HG02870 (cell line): ENCODE results near the gene DDA1.

Experiments
- ATAC-seq: cut with Tn5 transposase; IDR thresholded peaks from one replicate; pipeline ENCODE4 v1.9.1; 2021; ENCODE audit warnings: mild to moderate bottlenecking, moderate library complexity; ENCODE audit not compliant: unreplicated experiment

Gene DDA1

DNA sequence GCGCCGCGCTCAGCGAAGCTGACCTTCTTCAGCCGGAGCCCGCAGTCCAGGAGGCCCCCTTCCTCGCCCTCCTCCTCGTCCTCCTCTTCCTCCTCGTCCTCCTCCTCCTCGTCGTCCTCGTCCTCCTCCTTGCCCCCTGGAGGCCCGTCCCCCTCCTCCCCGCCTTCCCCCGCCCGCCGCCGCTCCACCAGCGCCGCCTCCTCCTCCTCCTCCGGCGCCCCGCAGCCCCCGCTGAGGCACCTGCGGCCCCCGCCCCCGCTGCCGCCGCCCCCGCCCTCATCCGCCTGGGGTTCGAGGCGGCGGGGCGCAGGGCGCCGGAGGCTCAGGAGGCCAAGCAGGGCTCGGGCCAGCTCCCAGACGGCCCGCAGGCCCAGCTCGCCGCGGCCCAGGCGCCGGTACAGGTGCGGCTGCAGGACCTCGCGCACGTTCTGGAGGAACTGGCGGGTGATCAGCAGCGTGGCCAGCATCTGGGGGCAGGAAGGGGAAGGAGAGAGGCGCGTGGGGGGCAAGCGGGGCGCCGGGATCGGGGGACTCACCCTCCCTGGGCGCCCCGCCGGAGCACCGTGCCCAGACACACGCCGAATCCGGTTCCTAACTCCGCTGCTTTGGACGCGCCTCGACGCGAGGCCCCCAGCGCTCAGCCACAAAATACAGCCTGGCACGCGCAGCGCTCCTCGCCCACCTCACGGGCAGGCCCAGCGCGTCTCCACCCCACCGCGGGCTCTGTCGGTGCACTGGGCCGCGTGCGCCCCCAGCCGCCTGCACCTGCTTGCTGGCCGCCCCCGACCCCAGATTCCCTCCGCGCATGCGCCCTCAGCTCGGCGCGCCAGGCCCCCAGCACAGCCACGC is 19.4 kb downstream of the DDA1 start:
- ATAC-seq: no peak

DNA sequence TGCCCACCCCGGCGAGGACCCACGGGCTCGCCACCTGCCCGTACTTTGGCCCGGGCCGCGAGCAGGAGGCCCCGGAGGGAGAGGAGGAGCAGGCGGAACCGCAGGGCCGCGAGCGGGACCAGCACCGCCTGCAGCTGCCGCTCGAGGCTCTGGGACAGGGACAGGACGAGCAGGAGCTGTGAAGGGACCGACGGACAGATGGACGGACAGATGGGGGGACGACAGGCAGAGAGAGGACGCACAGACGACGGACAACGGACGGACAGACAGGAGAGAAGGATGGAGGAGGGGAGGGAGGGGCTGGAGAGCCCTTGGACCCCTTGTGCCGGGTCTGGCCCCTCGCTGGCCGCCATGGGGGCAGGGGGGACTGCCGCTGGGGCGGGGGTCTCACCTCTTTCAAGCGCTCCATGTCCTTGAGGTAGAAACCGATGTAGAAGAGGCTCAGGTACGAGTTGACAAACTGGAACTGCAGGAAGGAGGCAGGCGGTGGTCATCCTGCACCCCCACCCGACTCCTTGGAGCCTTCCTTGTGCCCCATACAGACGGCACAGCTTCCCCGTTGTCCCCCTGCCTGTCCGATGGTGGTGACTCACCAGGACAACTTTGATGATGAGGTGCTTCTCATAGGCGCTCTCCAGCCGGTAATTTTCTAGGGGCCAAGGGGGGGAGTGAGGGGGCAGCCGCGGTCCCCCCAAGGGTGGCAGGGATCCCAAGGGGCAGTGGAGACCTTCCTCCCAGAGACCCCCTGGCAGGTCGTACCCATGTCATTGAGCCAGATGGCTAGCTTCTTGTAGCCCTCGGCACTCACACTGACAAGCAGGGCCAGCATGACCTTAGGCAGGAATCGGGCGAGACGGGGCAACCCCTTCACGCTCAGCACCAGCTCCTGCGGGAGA is 20.3 kb downstream of the DDA1 start:
- ATAC-seq: no peak

DNA sequence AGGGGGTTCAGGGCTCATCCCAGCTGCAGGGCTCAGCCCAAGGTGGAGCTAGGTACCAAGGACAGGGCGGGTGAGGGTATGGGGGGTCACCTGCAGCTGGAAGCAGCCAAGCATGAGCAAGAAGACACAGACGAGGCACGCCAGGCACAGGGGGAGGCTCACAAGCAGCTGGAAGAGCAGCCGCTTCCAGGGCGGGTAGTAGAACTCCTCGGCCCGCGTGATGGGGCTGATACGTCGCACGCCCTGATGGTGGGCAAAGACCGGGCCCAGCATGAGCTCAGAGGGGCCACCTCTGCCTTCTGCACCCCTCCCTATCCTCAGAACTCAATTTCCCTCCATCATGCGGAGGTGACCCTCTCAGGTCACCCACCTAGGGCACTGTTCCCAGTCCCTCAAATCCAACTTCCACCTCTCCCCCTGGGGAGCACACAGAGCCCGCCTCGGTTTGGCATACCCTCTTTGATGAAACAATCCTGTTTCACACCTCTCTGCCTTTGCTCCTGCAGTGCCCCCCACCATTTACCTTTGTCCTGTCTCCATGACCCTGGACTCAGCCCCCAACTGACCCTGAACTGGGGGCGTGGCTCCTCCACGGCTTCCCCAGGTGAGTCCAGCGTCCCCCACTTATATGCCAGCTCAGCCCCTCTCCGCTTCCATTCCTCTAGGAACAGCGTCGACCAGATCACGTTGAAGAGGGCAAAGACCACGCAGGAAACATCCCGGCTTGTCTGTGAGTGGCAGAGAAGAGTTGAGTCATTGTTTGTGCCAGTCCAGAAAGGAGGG is 21.1 kb downstream of the DDA1 start:
- no peak for ATAC-seq

DNA sequence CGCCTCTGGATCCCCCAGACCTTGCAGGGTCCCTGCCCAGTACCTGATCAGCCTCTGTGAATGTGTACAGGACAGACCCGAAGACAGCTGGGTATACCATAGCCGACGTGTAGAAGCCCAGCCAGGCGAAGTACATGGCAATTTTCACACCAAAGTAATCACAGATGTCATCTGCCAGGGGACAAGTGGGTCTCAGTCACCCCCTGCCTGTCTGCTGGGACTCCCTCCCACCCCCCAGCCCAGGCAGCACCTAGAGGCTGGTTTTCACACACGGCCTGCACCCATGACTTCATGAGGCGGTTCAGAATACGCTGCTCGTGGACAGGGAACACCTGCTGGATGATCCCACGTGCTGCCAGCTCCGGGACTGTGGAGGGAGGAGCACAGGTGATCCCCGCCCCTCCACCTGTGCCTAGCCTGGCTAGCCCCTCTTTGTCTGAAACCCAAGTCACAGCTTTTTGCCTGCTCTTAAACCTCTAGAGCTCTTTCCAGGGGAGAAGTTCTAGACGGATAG is 21.7 kb downstream of the DDA1 start:
- ATAC-seq: no peak

DNA sequence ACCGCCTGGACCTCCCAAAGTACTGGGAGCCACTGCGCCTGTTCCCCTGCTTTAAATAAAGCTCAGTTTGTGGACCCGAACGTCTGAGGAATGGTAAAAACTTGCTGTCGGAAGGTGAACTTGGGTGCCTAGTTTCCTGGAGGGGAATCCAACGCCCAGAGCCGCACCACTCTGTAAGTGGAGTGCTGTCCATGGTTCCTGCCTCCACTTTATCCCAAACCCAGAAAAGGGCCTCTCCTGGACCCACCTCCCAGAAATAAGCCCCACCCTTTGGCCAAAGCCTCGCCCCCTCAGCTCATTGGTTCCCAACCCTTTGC is 23.0 kb downstream of the DDA1 start:
- no peak for ATAC-seq

DNA sequence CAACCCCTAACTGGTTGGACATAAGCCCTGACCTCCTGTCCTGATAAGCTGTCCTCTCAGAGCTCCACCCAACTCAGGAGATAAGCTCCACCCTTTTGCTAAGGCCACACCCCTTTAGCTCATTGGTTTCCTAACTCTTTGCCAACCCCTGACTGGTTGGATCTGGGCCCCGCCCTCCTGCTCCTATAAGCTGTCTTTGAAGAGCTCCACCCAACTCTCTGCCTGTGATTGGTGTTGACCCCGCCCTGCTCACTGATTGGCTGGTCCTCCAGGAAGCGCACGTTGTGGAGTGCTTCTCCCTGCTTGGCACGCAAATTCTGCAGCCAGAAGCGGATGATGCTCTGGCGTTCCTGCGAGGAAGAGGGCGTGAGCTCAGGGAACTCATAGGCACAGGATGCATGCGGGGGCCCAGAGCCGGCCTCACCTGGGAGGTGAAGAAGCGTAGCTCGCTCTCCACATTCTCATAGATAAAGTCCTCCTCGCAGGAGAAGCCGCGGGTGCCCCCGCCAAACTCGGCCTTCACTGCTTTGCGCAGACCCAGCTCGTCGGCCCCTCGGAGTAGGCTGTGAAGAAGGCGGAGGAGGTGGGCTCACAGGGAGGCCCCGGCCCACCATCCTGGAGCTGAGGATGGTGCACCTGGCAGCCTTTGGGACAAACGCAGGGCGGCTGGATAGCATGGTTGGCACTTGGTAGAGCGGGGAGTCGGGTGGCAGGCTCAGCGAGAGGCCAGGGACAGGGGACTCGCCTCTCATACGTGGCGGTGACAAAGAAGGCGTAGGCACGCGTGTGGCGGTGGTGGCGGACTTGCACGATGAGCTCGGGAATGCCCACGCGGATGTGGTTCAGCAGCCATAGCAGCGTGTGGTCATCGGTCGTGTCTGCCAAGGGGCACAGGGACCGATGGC is 23.6 kb downstream of the DDA1 start:
- no peak for ATAC-seq

DNA sequence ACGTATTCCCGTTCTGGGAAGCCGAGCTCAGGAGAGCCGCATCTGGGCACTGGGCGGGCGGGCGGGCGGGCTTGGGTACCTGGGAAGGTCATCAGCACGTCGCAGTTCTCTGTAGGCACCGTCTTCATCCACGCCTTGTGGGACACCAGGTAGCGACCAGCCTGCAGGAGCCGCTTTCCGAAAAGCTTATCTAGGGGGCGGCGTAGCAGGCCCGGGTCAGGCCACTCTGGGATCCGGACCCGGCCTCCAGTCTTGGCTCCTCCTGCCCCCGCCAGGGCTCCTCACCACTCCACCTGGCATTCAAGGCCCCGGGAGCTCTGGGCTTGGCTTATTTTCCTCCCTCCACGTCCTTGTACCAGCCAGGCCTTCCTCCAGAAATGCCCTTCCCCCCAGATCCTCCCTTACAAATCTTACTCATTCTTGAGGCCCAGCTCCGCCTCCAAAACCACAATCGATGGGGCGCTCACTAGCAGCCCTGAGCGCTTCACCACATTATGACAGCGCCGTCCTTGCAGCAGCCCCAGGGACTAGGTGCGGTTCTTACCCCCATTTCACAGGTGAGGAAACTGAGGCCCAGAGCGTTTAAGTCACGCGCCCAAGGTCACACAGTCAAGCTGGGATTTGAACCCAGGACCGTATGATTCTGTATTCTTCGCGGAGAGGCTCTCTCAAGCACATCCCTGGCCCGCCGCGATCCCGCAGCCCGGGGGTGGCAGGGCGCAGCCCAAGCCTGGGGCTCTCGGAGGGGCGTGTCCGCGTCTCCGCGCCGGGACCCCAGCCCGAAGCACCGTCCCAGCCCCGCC is 24.4 kb downstream of the DDA1 start:
- no peak for ATAC-seq

DNA sequence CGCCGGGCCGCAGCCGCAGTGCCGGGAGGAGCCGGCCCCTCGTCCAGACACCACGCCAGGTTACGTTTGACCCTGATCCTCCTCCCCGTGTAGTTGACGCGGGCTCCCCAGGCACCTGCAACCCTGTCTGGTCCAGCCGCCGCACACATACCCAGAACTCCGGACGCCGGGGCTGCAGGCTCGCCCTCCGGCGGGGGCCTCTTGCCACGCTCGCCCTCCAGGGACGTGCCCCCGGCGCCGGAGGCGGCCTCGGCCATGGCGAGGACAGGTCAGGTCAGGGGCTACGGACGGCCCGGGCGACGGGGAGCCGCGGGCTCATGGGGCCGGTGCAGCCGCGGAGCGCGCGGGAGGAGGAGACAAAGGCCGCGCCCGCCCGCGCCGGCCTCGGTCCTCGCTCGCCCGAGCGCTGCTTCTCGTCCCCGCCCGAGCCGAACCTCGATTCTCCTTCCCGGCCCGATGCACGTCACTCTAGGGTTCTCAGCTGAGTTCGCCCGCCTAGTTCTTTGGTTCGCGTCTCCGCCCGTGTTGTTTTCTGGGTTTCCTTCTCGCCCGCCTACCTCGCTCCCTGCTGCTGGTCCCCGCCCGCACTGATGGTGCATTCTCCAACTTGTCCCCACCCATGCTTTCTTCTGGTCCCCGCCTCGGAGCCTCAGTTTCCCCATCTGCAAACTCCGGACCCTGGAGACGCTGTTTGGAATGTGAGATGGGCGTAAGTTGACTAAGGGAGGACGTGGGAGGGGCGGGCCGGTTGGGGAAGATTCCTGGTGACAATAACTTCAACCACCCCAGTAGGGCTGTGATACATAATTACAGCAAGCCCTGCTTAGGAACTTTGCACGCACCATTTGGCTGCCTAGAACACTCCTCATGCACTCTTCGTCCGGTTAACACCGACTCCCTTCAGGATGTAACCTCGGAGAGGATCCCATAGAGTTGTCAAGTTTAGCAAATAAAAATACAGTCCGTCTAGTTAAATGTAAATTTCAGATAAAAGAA is 25.3 kb downstream of the DDA1 start, which contains the start of gene ANO8:
TSS of gene ANO8 (minus strand) at position 442 of the 996 bp plus-strand sequence. CDS start at position 257, 185 bp downstream.
- peak; percentile 33 for ATAC-seq

DNA sequence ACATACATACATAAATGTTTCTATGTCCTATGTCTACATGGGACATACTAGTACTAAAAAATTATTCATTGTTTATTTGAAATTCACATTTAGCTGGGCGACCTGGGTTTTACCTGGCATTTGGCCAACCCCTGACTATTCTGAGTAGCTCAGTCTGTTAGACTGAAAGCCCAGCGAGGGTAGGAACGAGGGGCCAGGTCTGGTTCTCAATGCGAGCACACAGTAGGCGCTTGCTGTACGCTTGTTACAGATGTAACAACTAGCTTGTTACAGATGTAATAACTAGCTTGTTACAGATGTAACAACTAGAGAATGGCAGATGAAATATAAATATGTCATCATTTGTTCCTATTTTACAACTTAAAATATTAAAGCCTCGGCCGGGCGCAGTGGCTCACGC is 26.2 kb downstream of the DDA1 start:
- no peak for ATAC-seq

DNA sequence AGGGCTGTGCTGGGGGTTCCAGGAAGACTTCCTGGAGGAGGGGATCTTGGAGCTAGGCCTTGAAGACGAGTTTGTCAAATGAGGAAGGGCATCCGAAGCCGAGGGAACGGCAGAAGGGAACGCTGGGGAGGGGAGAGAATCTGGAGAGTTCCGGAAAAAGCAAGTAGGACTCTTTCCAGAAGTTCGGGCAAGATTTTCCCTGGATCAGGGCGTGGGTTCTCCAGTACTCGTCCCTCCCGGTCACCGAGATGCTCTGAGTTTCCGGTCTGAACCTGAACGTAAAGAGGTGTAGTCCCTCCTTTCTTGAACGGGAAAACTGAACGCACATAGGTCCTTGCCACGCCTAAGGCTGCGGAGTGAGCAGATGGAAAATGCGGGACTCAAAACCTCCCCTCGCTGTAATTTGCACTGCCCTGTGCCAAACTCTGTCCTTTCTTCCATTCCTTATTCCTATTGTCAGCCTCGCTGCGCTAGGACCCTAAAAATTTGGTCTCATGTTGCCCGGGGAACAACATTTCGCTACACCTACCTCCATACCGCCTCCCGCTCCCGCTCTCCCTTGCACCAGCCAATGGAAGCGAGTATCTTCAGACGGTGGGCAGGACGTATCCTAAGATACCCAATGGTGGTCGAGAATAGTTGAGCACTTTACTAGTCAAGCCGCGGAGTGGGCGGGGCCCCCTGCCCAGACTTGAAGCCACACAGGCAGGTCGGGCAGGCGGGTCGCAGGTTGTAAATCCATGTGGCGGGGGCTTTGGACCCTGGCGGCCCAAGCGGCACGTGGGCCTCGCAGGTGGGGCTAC is 27.7 kb downstream of the DDA1 start, which contains the start of gene GTPBP3:
TSS of gene GTPBP3 (plus strand) at position 682 of the 803 bp plus-strand sequence. CDS start at position 741, 59 bp downstream.
- peak; percentile 78 for ATAC-seq

DNA sequence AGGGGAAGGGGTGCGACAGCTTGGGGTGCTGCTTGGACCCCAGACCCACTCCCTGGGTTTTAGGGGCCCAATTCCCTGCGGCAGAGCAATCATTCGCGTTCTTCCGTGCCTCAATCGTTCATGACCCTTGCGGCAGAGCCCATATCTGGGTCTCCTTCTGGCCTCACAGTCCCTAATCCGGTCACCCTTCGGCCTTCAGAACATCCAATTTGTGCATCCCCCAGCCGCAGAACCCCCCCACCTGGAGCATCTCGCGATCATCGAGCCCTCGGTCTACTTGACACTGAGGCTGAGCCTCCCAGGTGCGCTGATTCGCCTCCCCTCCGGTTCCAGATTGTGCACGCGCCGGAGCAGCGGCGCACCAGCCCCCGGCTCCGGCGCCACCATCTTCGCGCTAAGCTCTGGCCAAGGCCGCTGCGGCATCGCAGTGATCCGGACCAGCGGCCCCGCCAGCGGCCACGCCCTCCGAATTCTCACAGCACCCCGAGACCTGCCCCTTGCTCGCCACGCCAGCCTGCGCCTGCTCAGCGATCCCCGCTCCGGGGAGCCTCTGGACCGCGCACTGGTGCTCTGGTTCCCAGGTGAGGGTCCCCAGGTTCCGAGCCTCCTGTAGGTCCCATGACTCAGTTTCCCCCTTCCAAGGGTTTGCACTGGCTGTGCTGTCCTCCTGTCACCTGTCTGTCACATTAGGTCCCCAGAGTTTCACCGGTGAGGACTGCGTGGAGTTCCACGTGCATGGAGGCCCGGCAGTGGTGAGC is 28.5 kb downstream of the DDA1 start:
- no peak for ATAC-seq

DNA sequence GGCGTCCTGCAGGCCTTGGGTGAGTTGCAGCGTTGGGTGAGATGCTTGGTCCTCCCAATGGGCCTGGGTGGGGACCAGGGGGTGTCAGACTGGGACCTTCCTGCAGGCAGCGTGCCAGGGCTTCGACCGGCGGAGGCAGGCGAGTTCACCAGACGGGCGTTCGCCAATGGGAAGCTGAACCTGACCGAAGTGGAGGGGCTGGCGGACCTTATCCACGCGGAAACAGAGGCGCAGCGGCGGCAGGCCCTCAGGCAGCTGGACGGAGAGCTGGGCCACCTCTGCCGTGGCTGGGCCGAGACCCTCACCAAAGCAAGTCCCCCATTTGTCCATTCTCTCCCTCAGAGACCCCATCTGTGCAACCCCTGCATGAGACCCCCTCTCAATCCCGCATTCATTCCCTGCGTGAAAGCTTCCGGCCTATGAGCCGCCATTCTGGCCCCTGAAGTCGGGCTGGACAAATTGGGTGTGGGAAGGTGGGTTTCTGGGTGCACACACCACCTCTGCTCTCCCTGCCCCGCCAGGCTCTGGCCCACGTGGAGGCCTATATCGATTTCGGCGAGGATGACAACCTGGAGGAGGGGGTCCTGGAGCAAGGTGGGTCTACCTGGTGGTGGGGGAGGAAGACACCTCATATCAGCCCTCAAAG is 29.2 kb downstream of the DDA1 start:
- ATAC-seq: no peak

DNA sequence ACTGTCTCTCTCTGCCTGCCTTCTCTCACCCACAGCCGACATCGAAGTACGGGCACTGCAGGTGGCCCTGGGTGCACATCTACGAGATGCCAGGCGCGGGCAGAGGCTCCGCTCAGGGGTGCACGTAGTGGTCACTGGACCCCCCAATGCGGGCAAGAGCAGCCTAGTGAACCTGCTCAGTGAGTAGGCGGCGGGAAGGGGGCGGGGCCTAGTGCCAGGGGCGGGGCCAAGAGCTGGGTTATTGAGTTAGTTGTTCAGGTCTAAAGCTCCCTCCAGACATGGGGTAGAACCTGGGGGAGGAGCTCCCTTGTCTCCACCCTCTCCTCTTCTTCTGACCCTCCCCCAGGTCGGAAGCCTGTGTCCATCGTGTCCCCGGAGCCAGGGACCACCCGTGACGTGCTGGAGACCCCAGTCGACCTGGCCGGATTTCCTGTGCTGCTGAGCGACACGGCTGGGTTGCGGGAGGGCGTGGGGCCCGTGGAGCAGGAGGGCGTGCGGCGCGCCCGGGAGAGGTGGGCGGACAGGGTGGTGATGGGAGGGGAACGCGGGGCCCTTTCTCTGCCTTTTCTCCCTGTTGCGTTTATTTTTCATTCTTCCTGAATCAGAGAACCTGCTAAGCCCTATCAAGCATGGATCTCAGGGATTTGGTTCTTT is 29.9 kb downstream of the DDA1 start:
- ATAC-seq: no peak

DNA sequence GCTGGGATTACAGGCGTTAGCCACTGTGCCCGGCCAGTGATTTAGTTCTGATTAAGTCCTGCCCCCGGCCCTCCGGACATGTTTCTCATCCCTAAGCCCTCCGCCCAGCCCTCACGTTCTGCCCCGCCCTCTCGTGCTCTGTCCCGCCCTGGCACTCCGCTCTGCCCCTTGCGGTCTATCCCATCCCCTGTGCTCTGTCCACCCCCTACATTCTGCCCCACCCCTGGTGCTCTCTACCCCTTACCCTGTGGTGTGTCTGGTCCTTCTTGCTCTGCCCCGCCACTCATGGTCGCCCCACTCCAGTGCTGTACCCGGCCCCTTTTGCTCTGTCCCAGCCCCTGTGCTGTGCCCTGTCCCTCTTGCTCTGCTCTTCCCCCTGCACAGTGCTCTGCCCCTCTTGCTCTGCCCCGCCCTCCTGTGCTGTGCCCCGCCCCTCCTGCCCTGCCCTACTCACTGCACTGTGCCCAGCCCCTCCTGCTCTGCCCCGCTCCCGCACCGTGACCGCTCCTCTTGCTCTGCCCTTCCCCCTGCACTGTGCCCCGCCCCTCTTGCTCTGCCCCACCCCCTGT is 31.0 kb downstream of the DDA1 start:
- no peak for ATAC-seq

DNA sequence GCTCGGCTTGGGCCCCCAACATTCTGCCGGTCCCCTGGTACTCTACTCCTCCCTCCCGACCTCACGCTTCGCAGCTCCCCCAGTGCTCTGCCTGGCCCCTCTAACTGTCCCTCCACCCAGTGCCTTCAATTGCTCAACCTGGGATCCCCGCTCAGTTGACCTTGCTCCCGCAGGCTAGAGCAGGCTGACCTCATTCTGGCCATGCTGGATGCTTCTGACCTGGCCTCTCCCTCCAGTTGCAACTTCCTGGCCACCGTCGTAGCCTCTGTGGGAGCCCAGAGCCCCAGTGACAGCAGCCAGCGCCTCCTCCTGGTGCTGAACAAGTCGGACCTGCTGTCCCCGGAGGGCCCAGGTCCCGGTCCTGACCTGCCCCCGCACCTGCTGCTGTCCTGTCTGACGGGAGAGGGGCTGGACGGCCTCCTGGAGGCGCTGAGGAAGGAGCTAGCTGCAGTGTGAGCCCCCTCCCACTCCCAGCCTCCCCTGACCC is 31.6 kb downstream of the DDA1 start:
- no peak for ATAC-seq
